Body of pancreas (tissue), 4 donors: Measurements from ENCODE around the gene TBC1D22B.

Experiments used
- POLR2A ChIP-seq, 3 donors: fragments of 450-650 bp; IDR thresholded peaks; one replicate each; pipeline ENCODE4 v1.6.1; 2016; ENCODE audit warnings: antibody characterized with exemption in 3 of 3, mild to moderate bottlenecking in 2 of 3
- TF ChIP-seq, protein P1 (sequence below), 7 experiments: fragments of 450-650 bp in 4 of 7; fragments of 200-600 bp in 3 of 7; sonication (generic) in 3 of 7; IDR thresholded peaks; one replicate each; pipeline ENCODE4 v1.5.1; 2016 to 2019; ENCODE audit warnings: antibody characterized with exemption in 7 of 7

DNA sequence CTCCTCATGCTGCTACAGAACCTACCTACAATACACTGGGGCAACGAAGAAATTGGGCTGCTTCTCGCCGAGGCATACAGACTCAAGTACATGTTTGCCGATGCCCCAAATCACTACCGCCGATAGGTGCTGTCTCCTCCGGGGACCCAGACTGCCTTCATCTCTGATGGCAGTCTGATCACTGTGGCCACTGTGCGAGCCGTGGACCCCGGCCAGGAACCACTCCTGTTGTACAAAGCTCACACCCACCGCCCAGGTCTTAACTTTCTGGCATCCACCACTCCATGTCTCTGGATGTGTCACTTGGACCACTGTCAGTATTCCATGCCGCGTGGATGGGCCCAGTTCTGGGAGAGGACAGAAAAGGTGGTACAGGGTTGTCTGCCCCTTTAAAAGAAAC, 73.5 kb downstream of the TBC1D22B start:
- TF ChIP-seq, protein P1, sequence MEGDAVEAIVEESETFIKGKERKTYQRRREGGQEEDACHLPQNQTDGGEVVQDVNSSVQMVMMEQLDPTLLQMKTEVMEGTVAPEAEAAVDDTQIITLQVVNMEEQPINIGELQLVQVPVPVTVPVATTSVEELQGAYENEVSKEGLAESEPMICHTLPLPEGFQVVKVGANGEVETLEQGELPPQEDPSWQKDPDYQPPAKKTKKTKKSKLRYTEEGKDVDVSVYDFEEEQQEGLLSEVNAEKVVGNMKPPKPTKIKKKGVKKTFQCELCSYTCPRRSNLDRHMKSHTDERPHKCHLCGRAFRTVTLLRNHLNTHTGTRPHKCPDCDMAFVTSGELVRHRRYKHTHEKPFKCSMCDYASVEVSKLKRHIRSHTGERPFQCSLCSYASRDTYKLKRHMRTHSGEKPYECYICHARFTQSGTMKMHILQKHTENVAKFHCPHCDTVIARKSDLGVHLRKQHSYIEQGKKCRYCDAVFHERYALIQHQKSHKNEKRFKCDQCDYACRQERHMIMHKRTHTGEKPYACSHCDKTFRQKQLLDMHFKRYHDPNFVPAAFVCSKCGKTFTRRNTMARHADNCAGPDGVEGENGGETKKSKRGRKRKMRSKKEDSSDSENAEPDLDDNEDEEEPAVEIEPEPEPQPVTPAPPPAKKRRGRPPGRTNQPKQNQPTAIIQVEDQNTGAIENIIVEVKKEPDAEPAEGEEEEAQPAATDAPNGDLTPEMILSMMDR (IDR thresholded peaks at IDR 0.05) = no peak
- no peak for TF ChIP-seq POLR2A (IDR thresholded peaks at IDR 0.05)
